SK-N-MC (cell line): ENCODE results near the gene TRAT1.

Source experiments
- EZH2 ChIP-seq: fragments of 200-600 bp; sonication (generic); IDR thresholded peaks from one replicate; pipeline ENCODE4 v1.6.1; 2017; ENCODE audit warnings: antibody characterized with exemption
- FOXP2 ChIP-seq: optimal IDR thresholded peaks from 2 replicates; pipeline ENCODE3; 2011; ENCODE audit warnings: mild to moderate bottlenecking, moderate library complexity; ENCODE audit not compliant: insufficient read depth; ENCODE audit errors: extremely low read length, control extremely low read depth
- POLR2AphosphoS5 ChIP-seq: IDR thresholded peaks from 2 replicates; pipeline ENCODE4 v1.6.1; 2012; ENCODE audit warnings: mild to moderate bottlenecking, low read depth, low read length, borderline replicate concordance

DNA sequence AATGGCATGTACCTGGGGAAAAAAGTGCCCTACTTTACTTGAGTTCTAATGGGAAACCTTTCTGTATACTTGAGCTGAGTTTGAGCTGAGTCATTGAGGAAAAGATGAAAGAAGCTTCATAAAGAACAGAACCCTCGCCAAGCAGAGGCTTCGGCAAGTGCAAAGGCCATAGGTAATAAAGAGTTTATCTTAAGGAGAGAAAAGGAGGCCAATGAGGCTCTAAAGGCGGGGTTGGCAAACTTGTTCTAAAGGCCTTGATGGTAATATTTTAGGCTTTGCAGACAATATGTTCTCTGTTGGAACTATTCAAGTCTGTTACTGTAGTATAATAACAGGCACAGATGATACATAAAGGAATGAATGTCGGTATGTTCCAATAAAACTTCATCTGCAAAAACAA is 17.6 kb upstream of the TRAT1 start:
- TF ChIP-seq EZH2 (no peak), POLR2AphosphoS5 (no peak), FOXP2 (no peak)
